ENCODE data around the gene TSC2.
"Not testable (repeated sequence)": the region's sequence is repeated elsewhere in the genome, so short reads cannot be mapped to it uniquely, and the experiment has no call there.

The TSC2 gene

DNA sequence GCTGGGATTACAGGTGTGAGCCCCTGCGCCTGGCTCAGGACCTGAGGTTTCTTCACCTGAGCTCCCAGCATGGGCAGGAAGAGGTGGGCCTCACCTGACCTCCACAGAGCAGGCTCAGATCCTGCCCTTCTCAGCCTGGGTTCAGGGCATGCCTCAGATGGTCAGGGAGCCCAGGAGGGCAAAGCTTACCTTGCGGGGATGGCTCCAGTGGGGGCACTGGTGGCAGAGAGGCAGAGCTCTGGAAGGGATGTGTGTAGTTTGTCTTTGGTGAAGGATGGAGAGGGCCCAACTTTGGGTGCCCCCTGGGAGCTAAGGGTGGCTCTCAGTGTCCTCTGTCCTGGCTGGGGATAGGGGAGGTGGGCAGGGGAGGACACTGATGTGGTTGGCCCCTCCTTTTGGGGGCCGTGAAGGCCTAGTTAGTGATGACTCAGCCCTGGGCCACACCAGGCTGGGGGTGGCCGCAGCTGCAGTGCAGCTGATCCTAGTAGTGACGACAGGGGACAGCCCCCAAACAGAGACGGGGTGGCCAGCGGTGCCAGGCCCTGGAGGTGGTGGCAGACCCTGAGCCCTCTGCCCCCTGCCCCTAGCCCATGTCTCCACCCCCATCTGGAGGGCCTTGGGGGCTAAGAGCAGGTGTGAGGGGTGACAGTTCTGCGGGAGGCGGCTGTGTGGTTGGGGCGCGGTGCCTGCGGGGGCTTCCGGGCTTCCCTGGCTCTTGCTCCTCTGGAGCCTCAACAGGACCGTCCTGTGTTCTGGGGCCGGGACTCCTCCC is 15.3 kb upstream of the TSC2 start:
- DNase-seq, result peak; percentile 10

DNA sequence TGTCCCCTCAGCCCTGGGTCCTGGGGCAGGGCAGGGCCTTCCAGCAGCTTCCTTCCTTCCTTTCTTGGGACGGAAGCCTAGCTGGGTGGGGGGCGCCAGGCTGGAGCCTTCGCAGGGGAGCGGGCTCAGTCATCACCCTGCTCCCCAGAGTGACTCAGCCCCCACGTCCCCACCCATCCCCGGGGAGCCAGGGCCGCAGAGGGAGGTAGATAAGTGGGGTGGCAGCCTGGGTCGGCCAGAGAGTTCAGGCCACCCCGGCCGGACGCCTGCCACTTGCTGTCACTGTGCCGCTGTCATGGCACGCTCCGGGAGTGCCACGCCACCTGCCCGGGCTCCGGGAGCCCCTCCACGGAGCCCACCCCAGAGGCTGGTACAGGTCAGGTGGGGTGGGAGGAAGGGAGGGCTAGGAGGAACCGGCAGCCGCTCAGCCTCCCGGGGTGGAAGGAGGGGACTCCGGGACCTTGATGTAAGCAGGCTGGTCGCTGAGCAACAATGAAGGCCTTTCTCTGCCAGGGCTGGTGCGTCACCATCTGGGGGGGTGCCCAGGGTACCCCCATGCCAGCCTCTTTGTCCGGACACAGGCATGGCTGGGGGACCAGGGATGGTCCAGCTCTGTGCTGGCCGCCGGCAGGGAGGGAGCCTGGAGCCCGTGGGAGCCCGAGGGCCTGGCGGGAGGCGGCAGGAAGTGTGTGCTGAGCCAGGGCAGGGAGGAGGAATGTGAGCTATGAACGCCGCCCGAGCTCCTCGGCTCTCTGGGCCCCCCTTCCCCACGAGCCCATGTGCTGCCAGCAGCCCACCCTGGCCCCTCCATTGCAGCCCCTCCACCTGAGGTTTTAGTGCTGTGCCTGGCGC is 14.5 kb upstream of the TSC2 start:
- DNase-seq, result peak; percentile 91

DNA sequence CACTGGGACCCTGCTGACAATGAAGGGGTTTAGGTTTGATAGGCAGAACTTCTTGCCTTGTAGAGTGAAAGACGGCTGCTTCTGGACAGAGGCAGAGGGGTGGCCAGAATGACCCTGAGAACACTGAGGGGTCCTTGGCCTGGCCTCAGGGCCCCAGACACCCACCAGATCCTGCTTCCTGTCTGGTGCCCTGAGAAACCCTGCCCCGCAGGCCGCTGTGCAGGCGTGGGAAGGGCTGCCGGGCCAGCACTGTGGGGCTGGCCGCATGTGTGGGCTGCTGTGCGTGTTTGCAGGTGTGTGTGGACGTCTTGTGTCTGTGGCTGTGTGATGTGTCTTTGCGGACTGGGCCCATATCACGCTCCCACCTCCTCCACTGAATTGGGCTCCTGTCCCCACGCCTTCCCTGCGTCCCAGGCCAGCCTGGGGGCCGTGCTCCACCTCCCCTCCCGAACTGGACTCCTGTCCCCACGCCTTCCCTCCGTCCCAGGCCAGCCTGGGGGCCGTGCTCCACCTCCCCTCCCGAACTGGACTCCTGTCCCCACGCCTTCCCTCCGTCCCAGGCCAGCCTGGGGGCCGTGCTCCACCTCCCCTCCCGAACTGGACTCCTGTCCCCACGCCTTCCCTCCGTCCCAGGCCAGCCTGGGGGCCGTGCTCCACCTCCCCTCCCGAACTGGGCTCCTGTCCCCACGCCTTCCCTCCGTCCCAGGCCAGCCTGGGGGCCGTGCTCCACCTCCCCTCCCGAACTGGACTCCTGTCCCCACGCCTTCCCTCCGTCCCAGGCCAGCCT is 13.7 kb upstream of the TSC2 start:
- not testable (repeated sequence) for DNase-seq

DNA sequence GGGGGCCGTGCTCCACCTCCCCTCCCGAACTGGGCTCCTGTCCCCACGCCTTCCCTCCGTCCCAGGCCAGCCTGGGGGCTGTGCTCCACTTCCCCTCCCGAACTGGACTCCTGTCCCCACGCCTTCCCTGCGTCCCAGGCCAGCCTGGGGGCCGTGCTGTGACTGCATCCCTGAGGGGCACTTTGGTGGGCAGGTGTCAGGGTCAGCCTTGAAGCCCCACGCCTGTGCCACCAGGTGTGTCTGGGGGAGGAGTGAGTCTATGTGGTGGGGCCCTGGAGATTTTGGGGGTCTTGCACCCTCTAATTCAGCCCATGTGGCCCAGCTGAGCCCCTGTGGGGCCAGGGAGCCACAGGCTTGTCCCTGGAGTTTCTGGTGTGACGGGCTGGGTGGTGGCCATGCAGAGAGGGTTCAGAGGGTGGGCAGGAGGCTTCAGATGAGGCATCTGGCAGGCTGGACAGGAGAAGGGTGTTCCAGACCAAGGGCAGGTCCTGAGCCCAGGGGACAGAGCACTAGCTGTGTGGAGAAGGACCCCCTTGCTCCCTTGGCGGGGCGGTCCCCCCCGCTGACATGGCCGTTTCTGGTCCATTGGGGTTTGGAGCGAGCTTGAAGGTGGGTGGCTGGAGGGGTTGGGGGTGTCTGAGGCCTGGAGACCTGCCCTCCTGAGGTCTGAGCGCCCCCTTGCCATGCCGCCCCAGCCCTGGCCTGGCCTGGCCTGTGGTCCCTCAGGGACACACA is 12.9 kb upstream of the TSC2 start:
- no peak for DNase-seq

DNA sequence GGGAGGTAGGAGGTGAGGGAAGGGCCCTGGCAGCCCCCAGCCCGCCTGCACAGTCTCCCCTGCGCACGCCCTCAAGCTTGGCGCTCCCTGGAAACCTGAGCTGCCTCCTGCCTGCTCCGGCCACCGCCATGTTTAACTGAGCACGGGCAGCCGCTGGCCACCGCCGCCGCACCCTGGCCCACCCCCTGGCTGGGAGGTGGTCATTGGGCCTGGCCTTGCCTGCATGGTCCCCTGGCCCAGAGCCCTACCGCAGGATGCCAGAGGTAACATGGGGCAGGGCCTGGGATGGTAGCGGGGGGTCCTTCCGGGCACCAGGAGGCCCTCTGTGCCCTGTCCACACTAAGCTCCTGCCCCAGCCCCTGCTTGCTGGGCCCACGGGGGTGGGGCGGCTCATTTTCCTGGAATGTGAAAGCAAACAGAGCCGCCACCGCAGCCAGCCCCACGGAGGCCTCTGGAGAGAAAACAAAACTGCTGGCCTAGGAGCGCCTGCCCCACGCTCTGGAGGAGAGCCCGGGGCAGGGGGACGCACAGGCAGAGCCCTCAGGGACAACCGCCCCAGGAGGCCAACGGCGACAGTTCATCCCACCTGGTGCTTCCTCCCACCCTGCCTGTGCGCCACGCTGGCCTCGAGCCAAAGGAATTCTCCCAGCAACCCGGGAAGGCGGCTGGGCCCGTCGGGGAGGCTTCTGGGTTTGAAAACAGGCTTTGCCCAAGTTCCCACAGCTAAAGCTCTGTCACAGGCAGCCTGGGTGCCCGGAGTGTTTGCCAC is 12.2 kb upstream of the TSC2 start:
- no peak for DNase-seq

DNA sequence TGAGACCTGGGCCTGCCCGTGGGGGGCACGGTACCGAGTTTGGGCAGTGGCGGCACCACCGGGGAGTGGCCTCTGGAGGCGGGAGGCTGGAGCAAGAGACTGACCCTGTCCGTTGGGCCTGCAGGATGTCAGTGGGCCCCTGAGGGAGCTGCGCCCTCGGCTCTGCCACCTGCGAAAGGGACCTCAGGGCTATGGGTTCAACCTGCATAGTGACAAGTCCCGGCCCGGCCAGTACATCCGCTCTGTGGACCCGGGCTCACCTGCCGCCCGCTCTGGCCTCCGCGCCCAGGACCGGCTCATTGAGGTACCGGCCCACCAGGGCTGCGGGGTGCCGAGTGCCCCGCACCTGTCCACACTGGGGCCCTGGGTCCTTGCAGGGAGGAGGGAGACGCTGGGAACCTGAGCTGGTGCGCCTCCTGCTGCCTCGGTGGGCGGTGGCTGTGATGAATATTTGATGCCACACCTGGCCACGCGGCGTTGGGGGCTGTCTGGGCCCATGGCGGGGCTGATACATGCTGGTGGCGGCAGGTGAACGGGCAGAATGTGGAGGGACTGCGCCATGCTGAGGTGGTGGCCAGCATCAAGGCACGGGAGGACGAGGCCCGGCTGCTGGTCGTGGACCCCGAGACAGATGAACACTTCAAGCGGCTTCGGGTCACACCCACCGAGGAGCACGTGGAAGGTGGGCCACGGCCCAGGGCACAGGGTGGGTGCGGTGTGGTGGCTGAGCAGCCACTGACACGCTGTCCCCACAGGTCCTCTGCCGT is 11.4 kb upstream of the TSC2 start:
- no peak for DNase-seq

DNA sequence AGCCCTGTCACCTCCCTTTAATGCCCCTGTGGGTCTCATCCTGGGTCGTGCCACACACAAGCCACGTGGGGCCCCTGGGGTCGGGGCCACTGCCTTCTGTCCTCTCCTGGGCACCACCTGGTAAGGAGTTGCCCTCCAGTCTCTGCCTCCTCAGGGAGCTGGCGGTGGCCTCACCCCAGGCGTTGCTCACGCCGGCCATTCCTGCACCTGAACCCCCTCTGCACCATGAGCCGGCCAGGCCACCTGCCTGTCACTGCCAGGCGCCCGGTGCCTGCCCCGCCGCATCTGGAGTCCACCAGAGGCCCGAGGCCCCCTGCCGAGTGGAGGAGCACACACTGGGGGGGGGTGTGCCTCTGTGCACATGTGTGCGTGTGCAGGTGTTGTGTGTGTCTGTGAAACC is 10.7 kb upstream of the TSC2 start:
- DNase-seq, result no peak

DNA sequence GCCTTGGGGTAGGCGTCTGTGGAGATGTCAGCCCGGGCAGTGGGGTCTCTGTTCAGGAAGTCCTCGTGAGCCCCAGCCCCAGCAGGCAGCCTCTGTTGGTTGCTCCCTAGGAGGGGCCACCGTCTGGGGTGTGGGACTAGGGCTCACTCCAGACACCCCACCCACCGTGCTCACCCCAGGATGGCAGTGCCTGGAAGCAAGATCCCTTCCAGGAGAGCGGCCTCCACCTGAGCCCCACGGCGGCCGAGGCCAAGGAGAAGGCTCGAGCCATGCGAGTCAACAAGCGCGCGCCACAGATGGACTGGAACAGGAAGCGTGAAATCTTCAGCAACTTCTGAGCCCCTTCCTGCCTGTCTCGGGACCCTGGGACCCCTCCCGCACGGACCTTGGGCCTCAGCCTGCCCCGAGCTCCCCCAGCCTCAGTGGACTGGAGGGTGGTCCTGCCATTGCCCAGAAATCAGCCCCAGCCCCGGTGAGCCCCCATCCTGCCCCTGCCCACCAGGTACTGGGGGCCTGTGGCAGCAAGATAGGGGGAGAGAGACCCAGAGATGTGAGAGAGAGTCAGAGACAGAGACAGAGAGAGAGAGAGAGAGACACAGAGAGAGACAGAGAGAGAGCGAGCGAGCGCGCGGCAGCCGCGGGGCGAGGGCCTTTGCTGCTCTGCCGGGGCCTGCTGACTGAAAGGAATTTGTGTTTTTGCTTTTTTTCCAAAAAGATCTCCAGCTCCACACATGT is 10.0 kb upstream of the TSC2 start:
- DNase-seq, result no peak

DNA sequence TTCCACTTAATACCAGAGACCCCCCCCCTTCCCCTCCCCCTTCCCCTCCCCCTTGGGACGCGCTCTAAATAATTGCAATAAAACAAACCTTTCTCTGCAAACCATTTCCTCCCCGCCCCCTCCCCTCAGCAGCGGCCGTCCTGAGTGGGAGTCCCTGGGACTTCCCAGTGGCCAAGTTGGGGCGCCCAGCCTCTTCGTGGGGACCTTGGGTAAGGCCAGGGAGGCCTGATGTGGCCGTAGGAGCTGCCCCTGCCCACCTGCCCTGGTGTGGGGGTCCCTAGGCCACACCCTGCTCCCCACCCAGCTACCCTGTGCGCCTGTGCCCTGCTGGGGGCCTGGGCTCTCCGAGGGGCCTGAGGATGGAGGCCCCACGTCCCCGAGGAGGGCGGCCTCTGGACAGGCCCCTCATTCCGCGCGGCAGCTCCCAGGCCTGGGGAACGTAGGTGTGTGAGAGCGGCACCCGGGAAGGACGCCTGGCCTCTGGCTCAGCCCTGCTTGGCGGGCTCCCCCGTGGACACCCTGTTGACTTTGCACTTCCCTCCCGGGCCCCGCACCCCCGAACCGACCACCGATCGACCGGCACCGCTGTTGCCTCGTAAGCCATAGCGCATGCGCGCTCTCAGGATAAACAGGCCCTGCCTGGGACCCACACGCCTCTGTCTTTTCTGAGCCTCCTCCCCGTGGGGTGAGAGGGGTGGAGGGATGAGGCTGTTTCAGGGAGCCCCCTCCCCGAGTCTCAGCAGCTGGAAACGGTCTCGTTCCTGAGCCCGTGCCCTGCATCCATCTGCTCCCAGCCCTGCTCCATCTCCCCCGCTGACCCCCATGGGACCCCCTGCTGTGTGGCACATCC is 9.2 kb upstream of the TSC2 start:
- DNase-seq, result no peak

DNA sequence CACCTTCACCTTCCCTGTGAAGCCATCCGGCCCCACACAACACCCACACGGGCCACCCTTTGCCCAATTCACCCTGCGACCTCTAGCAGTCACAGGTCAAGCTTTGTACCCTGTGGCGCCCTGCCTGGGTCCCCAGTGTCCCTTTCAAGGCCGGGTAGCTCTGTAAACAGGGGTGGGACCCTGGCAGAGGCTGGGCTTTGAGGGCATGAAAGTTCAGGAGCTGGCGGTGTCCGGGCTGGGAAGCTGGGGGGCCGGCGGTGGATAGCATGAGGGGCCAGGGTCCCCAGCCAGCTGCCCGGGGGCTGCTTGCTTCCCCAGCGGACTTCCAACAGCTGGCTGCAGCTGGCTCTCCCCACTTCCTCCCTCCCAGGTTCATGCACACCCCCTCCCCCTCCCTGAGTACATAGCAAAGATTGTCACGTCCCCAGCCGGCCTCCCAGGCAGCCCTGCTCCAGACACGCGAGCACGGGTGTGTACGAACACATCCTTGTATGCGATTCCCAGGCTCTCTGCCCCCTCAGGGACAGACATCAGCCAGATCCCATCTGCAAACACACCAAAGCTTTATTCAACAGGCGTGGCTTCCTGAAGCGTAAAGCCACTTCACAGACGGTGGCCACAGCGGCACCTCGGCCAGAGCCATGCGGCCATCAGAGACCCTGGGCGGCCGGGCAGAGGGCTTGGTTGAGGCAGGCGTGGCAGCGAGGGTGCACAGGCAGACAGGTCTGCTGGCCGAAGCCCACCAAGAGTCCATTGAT is 8.3 kb upstream of the TSC2 start:
- no peak for DNase-seq

DNA sequence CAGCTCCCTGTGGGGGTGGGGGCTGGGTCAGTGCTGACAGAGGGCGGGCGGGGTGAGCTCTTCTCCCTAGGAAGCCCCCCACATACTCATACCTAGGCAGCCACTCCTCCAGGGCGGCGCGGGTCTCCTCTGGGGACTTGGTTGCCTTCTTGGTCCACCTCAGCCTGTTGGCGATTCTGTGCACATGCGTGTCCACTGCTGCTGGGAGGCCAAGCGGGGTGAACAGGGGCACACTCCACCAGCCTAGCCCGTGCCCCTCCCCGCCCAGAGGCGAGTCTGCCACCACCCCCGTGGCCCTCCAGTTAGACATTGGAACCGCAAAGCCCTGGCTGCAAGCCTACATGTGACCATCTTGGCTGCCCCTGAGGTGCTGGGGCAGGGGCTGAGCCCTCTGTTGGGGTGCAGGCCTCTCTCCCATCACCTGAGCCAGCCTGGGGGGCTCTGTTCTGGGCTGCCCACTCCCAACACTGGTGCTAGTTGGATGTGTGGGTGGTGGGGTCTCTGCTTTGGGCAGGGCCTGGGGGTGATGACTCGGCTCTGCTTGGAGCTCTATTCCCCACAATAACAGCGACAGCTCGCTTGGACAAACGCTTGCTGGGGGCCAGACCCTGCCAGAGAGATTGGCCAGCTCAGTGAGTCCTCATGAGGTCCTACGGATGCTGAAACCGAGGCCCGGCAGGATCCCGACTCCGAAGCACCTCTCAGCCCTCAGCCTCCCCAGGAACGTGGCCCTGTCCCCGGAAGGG is 7.6 kb upstream of the TSC2 start:
- DNase-seq, result no peak

DNA sequence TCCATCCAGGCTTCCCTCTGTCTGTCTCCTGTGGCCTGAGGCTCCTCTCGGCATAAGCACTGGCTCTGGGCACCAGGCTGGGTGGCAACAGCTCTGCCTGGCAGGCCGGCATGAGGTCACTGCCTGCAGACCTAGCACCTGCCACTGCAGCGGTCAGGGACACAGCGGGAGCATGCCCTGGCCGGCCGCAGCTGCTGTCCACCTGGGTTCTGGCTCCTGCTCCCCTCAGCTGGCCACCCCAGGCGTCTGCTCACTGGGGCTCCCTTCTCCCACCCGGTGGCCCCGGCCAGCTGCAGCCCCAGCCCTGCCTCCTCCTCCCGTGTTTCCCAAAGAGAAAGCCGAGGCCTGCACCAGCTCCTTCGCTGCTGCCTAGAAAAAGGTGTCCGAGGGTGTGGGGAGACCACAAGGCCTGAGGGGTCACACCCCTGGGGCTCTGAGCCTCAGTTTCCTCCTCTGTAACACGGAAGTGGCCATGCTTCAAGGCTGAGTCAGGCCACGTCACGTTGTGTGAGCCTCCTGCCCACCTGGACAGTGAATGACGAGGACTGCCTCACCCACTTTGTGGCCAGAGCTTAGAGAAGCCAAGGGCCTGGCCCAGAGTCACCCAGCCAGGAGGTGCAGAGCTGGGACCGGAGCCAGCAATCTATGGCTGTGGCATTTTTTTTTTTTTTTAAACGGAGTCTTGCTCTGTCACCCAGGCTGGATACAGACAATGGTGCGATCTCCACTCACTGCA is 6.8 kb upstream of the TSC2 start:
- no peak for DNase-seq

DNA sequence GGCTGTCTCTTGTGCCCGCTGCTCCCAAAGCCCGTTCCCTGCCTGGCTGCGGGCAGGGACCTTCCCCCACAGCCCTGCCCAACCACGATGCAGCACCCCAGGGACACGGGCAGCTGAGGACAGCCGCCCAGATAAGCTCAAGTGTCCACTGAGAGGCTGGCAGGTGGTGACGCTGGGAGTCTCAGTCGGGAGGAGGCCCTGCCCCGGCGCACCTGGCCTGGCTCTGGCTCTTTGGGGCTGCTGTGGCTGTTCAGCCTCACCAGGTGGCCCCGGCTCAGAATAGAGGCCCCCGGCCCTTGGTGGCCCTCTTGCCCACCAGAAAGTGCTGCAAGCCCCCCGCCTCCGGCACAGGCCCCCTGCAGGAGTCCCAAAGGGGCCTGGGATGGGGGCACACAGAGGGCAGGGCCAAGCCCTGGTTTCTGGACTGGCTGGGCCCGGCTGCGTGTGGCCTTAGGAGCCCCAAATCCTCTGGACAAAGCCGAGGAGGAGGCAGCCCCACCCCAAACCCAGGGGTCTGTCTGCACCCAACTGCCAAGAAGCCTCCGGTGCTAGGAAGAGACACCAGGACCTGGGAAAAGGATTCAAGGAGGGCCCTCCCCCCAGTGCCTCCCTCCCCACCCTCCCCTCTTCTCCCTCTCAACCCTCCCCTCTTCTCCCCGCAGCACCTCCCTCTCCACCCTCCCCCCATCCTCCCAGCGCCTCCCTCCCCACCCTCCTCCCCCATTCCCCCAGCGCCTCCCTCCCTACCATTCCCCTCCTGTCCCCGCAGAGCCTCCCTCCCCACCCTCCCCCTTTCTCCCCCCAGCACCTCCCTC is 5.4 kb upstream of the TSC2 start:
- no peak for DNase-seq

DNA sequence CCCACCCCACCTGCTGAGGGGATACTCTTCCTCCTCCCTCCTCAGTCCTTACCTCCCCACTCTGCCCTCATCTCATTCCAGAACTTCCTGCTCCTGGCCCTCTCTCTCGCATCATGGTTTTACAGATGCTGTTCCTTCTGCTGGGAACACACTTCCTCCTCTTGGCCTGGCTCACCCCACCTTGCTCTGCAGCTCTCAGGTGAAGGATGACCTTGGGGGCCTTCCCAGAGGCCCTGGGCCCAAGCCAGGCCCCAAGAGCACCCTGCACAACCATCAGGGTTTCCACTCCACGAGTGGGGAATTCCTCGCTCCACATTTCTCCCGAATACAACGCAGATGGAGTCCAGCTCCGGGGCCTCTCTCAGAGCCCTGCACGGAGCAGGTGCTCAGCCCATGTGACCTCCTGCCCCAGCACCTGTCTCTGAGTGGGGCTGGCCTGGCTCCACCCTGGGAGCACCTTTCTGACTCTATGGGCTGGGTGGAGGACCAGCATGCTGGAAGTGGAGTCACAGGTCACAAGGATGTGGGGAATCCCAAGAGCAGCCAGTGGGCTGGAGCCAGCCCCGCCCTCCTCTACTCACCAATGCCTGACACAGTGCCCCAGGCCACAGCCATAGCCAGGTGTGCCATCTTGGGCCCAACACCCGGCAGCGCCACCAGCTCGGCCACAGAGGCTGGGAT is 4.7 kb upstream of the TSC2 start:
- no peak for DNase-seq

DNA sequence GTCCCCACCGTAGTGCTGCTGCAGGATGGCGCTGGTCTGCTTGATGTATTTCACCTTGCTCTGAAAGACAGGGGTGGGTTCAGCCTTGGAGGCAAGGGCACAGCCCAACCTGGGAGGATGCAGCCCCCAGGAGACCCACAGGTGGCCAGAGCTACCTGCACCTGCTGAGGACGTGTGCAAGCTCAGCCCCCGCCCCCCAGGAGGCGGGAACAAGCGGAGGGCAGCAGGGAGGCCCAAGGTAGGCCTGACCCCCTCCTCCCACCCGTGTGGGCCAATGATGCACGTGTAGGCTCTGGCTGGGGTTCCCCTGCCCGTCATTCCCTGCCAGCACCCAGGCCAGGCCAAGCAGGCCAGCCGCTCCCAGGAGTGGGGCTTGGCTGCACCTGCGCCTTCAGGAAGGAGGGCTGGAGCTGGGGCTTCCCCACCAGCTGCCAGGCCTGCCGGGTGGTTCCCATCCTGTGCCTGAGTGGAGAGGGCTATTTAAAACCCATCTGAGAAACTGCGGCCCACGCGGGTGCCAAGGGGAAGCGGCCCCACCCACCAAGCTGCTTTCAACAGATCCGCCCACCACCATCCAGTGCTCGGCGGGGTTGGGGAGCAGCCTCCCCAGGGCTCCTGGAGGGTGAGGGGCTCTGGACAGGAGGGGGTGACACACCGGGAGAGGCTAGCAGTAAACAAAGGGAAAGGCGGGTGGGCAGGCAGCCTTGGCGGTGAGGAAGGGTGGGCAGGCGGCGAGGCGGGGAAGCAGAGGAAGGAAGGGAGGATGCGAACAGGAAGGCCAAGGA is 3.9 kb upstream of the TSC2 start:
- no peak for DNase-seq

Data from midbrain (tissue), 1 donor.